Astrocyte of the cerebellum (primary cell): ENCODE results near the gene SYTL1.

Source experiments
- DNase-seq: peaks from one replicate; pipeline ENCODE4 v3.0.0-alpha.2; 2011; ENCODE audit warnings: low read depth
- H3K4me3 ChIP-seq: 2 replicates; pipeline ENCODE4 v1.5.1; 2011; ENCODE audit warnings: mild to moderate bottlenecking, low read depth, low read length, moderate library complexity
- in situ Hi-C: cut with HindIII; loops from 2 replicates; pipeline ENCODE4 v1.10.0; 2017; ENCODE audit warnings: low sequenced_read_pairs
- TF ChIP-seq, protein P1 (sequence below): IDR thresholded peaks from 2 replicates; pipeline ENCODE4 v1.5.1; 2012; ENCODE audit warnings: low read length, low read depth, moderate library complexity, mild to moderate bottlenecking; ENCODE audit errors: missing control alignments

SYTL1 gene

DNA sequence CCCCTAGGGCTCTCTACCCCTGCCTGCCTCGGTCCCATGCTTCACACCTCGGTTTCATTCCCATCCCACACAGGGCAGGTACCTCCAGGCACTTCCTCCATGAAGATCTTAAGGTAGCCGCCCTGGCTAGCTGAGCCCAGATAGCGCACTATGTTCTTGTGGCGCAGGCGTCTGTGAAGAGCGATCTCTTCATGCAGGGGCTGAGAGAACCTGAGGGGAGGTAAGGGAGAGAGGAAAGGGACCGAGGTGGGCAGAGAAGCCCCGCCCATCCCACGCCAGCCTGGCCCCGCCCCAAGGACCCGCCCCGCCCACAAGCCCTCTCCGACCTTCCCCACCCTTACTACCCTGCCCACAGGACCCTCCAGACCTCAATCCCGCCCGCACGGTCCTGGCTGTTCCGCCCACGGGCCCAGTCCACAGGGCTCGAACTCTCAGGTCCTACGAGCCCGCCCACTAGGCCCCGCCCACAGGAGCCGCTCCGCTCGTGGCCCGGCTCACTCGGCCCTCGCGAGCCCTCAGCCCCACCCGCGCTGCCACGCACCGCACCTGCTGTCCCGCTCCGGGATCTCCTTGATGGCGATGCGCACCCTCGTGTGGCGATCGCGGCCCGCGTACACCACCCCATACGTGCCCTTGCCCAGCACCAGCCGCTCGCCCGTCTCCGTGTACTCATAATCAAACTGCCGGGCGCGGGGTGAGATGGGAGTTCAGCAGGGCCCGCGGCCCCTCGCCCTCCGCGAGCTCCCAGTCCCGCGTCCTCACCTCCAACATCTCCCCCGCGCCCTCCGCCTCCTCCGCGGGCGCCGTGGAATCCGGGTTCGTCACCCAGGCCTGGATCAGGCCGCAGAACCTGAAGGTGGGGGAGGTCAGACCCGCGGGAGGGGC, 18.6 kb downstream of the SYTL1 start:
- peak overlapping the region; percentile 15 for H3K4me3 ChIP-seq
- TF ChIP-seq, protein P1, sequence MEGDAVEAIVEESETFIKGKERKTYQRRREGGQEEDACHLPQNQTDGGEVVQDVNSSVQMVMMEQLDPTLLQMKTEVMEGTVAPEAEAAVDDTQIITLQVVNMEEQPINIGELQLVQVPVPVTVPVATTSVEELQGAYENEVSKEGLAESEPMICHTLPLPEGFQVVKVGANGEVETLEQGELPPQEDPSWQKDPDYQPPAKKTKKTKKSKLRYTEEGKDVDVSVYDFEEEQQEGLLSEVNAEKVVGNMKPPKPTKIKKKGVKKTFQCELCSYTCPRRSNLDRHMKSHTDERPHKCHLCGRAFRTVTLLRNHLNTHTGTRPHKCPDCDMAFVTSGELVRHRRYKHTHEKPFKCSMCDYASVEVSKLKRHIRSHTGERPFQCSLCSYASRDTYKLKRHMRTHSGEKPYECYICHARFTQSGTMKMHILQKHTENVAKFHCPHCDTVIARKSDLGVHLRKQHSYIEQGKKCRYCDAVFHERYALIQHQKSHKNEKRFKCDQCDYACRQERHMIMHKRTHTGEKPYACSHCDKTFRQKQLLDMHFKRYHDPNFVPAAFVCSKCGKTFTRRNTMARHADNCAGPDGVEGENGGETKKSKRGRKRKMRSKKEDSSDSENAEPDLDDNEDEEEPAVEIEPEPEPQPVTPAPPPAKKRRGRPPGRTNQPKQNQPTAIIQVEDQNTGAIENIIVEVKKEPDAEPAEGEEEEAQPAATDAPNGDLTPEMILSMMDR, result no peak
- DNase-seq, result no peak
- in situ Hi-C loops, result no loop called here

DNA sequence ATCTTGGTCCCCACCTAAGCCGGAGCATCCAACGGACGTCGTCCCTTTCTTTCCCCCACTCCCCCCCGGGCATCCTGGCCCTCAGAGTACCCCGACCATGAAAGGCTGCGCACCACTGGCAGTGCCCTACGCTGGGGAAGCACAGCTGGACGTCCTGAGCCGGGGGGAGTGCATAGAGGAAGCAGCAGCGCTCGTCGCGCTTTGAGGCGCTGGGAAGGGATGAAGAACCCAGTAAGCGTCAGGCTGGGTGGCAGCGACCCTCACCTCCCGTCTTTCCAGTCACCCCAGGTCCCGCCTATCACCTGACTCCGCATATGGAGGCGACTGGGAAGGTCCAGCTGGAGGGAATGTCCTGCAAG, 19.2 kb downstream of the SYTL1 start:
- in situ Hi-C loops, result no loop called here
- no peak for DNase-seq
- no peak overlapping the region for H3K4me3 ChIP-seq
- TF ChIP-seq, protein P1, result no peak

DNA sequence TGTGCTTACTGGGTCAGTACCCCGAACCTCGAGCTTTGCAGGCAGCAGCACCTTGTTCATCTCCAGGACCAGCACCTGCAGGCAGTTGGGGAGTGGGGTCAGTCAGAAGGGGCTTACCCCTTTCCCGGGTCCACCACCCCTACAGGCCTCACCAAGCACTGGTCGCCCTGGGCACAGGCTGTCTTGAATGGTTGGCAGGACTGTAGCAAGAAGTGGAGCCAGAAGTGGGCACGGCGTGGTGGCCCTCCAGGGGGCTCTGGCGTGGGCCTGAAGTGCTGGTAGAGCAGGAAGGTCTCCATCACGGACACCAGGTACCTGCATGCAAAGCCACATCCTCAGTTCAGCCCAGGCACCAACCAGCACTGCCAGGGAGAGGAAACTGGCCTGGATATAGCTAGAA, 19.7 kb downstream of the SYTL1 start:
- in situ Hi-C loops, result no loop called here
- no peak for DNase-seq
- H3K4me3 ChIP-seq, result no peak overlapping the region
- TF ChIP-seq, protein P1, result no peak

DNA sequence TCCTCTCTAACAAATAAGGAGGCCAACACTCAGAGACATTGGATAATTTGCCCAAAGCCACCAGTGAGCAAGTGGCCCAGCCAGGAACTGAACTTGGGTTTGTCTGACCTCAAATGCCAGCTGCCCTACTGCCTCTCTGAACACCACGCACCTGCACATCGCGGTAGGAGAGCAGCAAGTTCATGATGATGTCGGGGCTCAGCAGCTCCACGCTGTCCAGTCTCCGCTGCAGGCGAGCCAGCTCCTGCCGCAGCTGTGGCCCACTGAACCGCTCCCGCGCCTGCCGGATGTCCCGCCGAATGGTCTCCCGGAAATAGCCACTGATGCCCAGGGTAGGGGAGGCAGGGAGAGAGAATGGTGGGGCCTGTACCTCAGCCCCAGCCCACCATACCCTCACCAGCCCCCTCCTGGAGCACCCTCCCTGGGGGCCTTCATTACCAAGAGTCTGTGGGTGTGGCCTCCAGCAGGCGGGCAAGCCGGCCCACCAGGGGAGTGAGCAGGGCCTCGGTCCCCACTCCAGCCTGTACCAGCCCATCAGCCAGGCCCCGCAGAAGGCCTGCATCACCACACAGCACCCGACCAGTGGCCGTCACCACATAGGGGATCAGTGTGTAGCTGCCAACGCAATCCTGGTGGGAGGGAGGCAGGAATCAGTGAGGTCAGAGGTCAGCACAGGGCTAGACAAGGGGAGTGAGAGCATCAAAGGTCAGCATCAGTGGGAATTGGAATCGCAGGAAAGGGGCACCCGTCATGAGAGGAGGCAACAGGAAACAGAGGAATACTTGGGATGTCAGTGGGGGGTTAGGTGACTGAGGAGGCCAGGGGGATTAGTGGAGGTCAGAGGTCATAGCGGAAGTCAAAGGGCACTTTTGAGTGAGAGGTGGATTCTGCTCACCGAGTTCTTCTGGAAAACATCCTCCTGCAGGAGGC, 22.2 kb downstream of the SYTL1 start:
- in situ Hi-C loops, result no loop called here
- no peak overlapping the region for H3K4me3 ChIP-seq
- TF ChIP-seq, protein P1, result no peak
- DNase-seq, result no peak

DNA sequence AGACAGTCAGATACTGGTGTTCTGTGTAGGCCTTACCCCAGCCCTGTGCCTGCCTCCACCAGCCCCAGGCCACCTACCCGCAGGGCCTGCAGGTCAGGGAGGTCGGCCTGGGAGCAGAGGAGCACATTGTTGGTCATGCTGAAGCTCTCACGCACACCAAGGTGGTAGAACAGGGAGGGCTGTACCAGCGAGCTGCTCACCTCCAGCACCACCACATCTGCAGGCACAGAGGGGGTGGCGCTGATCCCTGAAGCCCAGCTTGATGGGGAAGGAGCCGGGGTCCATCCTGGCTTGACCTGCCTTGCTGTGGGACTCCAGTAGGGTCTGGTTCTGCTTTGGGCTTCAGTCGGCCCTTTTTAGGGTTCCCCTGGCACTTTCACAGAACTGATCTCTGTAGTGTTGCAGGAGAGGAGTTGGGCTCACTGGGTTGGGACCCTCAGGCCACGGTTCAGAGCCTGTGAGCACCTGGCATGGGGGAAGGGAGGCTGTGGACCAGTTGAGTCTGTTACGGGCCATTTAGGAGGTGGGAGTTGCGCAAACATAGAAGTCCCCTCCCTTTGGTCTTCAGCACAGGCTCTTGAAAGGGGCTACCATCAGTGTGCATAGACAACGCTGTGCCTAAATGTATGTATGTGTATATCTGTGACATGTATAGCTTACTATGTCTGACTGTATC, 23.0 kb downstream of the SYTL1 start:
- in situ Hi-C loops, result no loop called here
- peak overlapping the region; percentile 60 for H3K4me3 ChIP-seq
- DNase-seq, result no peak
- TF ChIP-seq, protein P1, result no peak
